GM21825 (cell line): ENCODE results near the gene MCC.

Experiments
- ATAC-seq: cut with Tn5 transposase; IDR thresholded peaks from one replicate; pipeline ENCODE4 v1.9.1; 2021; ENCODE audit warnings: mild to moderate bottlenecking, moderate library complexity; ENCODE audit not compliant: unreplicated experiment

MCC gene

GRCh38 chr5:113209498-113209897 is 278.8 kb downstream of the MCC start:
- ATAC-seq, result no peak

- no peak for ATAC-seq
Measured at GRCh38 chr5:113205807-113206206, 282.4 kb downstream of the MCC start.

- no peak for ATAC-seq
Measured at GRCh38 chr5:113205323-113205722, 282.9 kb downstream of the MCC start.

- no peak for ATAC-seq
Measured at GRCh38 chr5:113204525-113205161, 283.6 kb downstream of the MCC start.

- no peak for ATAC-seq
Measured at GRCh38 chr5:113203916-113204315, 284.3 kb downstream of the MCC start.

GRCh38 chr5:113202746-113203716 is 285.2 kb downstream of the MCC start:
- ATAC-seq, result no peak

- ATAC-seq, result no peak
Measured at GRCh38 chr5:113202287-113202686, 286.0 kb downstream of the MCC start.

- no peak for ATAC-seq
Measured at GRCh38 chr5:113201715-113202114, 286.5 kb downstream of the MCC start.

GRCh38 chr5:113199122-113199905 is 288.9 kb downstream of the MCC start:
- ATAC-seq, result no peak

GRCh38 chr5:113197456-113198200 is 290.6 kb downstream of the MCC start:
- no peak for ATAC-seq

GRCh38 chr5:113195771-113196170 is 292.5 kb downstream of the MCC start:
- no peak for ATAC-seq

- no peak for ATAC-seq
Measured at GRCh38 chr5:113195251-113195650, 293.0 kb downstream of the MCC start.

GRCh38 chr5:113194591-113194990 is 293.7 kb downstream of the MCC start:
- ATAC-seq, result no peak

GRCh38 chr5:113194125-113194524 is 294.1 kb downstream of the MCC start:
- ATAC-seq, result no peak

GRCh38 chr5:113193311-113193978 is 294.8 kb downstream of the MCC start:
- ATAC-seq, result no peak

- no peak for ATAC-seq
Measured at GRCh38 chr5:113192541-113192940, 295.7 kb downstream of the MCC start.

GRCh38 chr5:113190347-113190746 is 297.9 kb downstream of the MCC start:
- ATAC-seq, result no peak

- ATAC-seq, result no peak
Measured at GRCh38 chr5:113189291-113189690, 299.0 kb downstream of the MCC start.

- ATAC-seq, result no peak
Measured at GRCh38 chr5:113188436-113188835, 299.8 kb downstream of the MCC start.

GRCh38 chr5:113187906-113188305 is 300.3 kb downstream of the MCC start:
- ATAC-seq, result no peak
